OCI-LY7 (cell line): Measurements from ENCODE around the gene ACBD6. TPM values are rescaled to one million over a fixed set of nuclear protein-coding genes. Genes with fewer than 3 reads are reported as not detected.
A peak's percentile ranks its signal among the peaks of the same experiment; 100 is the strongest.

Experiments used
- Bru-seq: library from RNA; stranded (reverse); fragments of 400-500 nt; gene quantifications from one replicate; lab custom pipeline; 2021; lab: Mats Ljungman, UMichigan
- BruChase-seq, 2 experiments: library from RNA; stranded (reverse); fragments of 400-500 nt; gene quantifications; one replicate each; lab custom pipeline; 2021; lab: Mats Ljungman, UMichigan
- BruUV-seq: library from RNA; stranded (reverse); fragments of 400-500 nt; replicated peaks from 2 replicates; lab custom pipeline; 2021; lab: Mats Ljungman, UMichigan
- CTCF ChIA-PET: fragments of 300-600 bp; sonication (Branson Sonifier 250); formaldehyde crosslinking; loops from one replicate; lab custom pipeline; 2022; ENCODE audit warnings: antibody characterized with exemption; ENCODE audit not compliant: unreplicated experiment; lab: Charles Lee
- POLR2A ChIA-PET: fragments of 300-600 bp; sonication (Branson Sonifier 250); formaldehyde crosslinking; loops from one replicate; lab custom pipeline; 2022; ENCODE audit warnings: antibody characterized with exemption; lab: Charles Lee
- DNase-seq: peaks from one replicate; pipeline ENCODE4 v3.0.0-alpha.2; 2015; ENCODE audit warnings: low spot score
- H2AFZ ChIP-seq: fragments of 200-600 bp; sonication (generic), shearing (Covaris generic); 2 replicates; pipeline ENCODE4 v1.6.1; 2014; ENCODE audit warnings: mild to moderate bottlenecking, antibody characterized with exemption, low read length, moderate library complexity
- H3K27ac ChIP-seq: fragments of 200-600 bp; sonication (generic); 2 replicates; pipeline ENCODE4 v1.5.1; 2014; ENCODE audit warnings: mixed run types, low read depth, mild to moderate bottlenecking, moderate library complexity, low read length, inconsistent platforms; ENCODE audit not compliant: poor library complexity, severe bottlenecking
- H3K36me3 ChIP-seq: fragments of 200-600 bp; sonication (generic); 2 replicates; pipeline ENCODE4 v1.6.1; 2014; ENCODE audit warnings: mild to moderate bottlenecking, antibody characterized with exemption, low read length, moderate library complexity, mixed read lengths; ENCODE audit not compliant: insufficient read depth
- H3K4me1 ChIP-seq: fragments of 200-600 bp; sonication (generic); 2 replicates; pipeline ENCODE4 v1.5.1; 2014; ENCODE audit warnings: mild to moderate bottlenecking, low read length; ENCODE audit not compliant: insufficient read depth, poor library complexity, severe bottlenecking
- H3K4me2 ChIP-seq: fragments of 200-600 bp; sonication (generic); 2 replicates; pipeline ENCODE4 v1.6.1; 2014; ENCODE audit warnings: mild to moderate bottlenecking, low read length
- H3K4me3 ChIP-seq: fragments of 200-600 bp; sonication (generic); 2 replicates; pipeline ENCODE4 v1.5.1; 2014; ENCODE audit warnings: mild to moderate bottlenecking, low read depth, low read length; ENCODE audit not compliant: poor library complexity, severe bottlenecking
- H3K79me2 ChIP-seq: fragments of 200-600 bp; sonication (generic); 2 replicates; pipeline ENCODE4 v1.6.1; 2016; ENCODE audit warnings: low read depth, mild to moderate bottlenecking, low read length, moderate library complexity, mixed read lengths; ENCODE audit not compliant: insufficient read depth
- H3K9me2 ChIP-seq: fragments of 200-600 bp; sonication (generic); 2 replicates; pipeline ENCODE4 v1.6.1; 2016; ENCODE audit warnings: mild to moderate bottlenecking, low read length, mixed read lengths; ENCODE audit not compliant: insufficient read depth
- H3K9me3 ChIP-seq: fragments of 200-600 bp; sonication (generic); 2 replicates; pipeline ENCODE4 v1.6.1; 2014; ENCODE audit warnings: mild to moderate bottlenecking, mixed run types, low read length, mixed read lengths
- H4K20me1 ChIP-seq: fragments of 200-600 bp; sonication (generic); 2 replicates; pipeline ENCODE4 v1.6.1; 2014; ENCODE audit warnings: mild to moderate bottlenecking, antibody characterized with exemption, low read length, moderate library complexity, mixed read lengths; ENCODE audit not compliant: insufficient read depth
- EZH2phosphoT487 ChIP-seq: fragments of 200-600 bp; sonication (generic); IDR thresholded peaks from 2 replicates; pipeline ENCODE4 v1.6.1; 2018; ENCODE audit warnings: low read depth, borderline replicate concordance, mild to moderate bottlenecking, mixed run types, antibody characterized with exemption, low read length, moderate library complexity, mixed read lengths
- intact Hi-C: fragments of 100-400 bp; cut with micrococcal nuclease; formaldehyde crosslinking; loops from one replicate; pipeline ENCODE4 v1.10.0; 2022; ENCODE audit not compliant: unreplicated experiment
- long read RNA-seq: library from polyadenylated mRNA; stranded (forward); transcript quantifications from one replicate; pipeline ENCODE4 v2.0.0, GENCODE V29; 2022
- total RNA-seq, 2 experiments: library from RNA; depleted of rRNA in 1 of 2; stranded (reverse); fragments of >200 nt in 1 of 2; shearing (Covaris generic) in 1 of 2; gene quantifications; 2 replicates each; pipeline ENCODE4 v1.2.3, GENCODE V29; 2014 to 2022
- TF ChIP-seq, protein P1 (sequence below): fragments of 200-600 bp; sonication (generic); conservative IDR thresholded peaks from 2 replicates; pipeline ENCODE4 v1.5.1; 2014; ENCODE audit warnings: mild to moderate bottlenecking, antibody characterized with exemption, low read length, moderate library complexity, mixed read lengths

ACBD6 gene, protein sequence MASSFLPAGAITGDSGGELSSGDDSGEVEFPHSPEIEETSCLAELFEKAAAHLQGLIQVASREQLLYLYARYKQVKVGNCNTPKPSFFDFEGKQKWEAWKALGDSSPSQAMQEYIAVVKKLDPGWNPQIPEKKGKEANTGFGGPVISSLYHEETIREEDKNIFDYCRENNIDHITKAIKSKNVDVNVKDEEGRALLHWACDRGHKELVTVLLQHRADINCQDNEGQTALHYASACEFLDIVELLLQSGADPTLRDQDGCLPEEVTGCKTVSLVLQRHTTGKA
- total RNA-seq (2014; rRNA removed; shearing (Covaris generic)) (69.3 and 78.4 TPM in 2 replicates), total RNA-seq (2022) (61.2 and 64.4 TPM in 2 replicates), Bru-seq, nascent RNA (percentile 87 among the genes with signal in this experiment), BruChase-seq, experiment 1, labeled RNA remaining after a 6-hour chase (percentile 72 among the genes with signal in this experiment), BruChase-seq, experiment 2, labeled RNA remaining after a 2-hour chase (percentile 72 among the genes with signal in this experiment)
- long read RNA-seq, transcript ACBD6-201 (8 exons, 1,670 nt), result major isoform, 33 of 44 reads
- long read RNA-seq, partial matches to known transcripts, result 0 of 44 reads
- long read RNA-seq, other reads (novel, unspliced or antisense), result 11 of 44 reads

DNA sequence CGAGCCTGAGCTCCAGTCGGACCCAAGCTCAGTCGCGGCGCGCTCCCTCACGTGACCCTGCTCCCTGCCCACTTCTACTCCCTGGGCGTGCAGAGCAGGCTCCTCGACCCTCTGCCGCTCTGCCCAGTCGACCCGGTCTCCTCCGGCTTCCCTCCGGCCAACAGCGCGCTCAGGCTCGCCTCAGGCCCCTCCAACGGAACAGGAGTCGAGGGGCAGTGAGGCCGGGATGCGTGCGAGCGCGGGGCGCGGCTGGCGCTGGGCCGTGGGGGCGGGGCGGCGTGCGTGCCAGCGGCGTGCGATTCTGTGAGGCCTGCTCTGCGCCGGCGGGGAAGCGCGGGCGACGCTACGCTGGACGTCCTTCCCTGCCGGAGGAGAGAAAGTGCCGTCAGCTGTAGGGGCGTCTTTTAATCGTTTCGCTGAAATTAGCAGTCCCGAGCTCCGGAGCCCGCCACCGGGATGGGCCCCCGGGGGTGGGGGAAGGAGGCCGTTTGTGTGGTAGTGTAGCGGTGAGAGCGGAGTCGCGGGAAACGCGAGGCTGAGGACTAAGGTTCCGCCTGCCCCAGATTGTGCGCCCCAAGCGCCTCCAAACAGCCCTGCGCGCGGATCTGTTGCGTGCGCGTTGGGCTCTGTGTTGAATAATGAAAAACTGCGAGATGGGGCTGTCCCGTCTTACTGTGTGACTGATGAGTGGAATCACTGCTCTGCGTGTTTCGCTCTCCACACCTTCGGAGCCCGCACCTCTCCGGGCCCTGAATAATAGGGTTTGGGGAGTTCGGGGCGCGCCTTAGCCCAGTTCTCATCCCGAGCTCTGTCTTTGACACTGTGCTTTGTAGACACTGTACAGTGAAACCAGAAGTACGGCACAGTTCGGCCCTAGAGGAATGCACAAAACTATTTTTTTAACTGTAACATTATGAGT is at the start of gene ACBD6:
Gene ACBD6, minus strand, starts transcription at position 217 of the 919 bp plus-strand sequence. CDS start 311 bp downstream, outside the sequence.
- H2AFZ ChIP-seq, result peak within 1 kb of the TSS; percentile 98
- H3K4me2 ChIP-seq, result peak within 1 kb of the TSS; percentile 73
- peaks cover 5% of the 10 kb centered on the region; the same call in 1 of the 2 replicates for H4K20me1 ChIP-seq
- no peak for TF ChIP-seq EZH2phosphoT487
- TF ChIP-seq, protein P1, sequence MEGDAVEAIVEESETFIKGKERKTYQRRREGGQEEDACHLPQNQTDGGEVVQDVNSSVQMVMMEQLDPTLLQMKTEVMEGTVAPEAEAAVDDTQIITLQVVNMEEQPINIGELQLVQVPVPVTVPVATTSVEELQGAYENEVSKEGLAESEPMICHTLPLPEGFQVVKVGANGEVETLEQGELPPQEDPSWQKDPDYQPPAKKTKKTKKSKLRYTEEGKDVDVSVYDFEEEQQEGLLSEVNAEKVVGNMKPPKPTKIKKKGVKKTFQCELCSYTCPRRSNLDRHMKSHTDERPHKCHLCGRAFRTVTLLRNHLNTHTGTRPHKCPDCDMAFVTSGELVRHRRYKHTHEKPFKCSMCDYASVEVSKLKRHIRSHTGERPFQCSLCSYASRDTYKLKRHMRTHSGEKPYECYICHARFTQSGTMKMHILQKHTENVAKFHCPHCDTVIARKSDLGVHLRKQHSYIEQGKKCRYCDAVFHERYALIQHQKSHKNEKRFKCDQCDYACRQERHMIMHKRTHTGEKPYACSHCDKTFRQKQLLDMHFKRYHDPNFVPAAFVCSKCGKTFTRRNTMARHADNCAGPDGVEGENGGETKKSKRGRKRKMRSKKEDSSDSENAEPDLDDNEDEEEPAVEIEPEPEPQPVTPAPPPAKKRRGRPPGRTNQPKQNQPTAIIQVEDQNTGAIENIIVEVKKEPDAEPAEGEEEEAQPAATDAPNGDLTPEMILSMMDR, result peak; percentile 44
- peaks cover 29% of the 10 kb centered on the region for H3K4me1 ChIP-seq
- peak; percentile 91 for DNase-seq
- H3K4me3 ChIP-seq, result peak within 1 kb of the TSS; percentile 87
- H3K9me3 ChIP-seq, result no peaks in the 10 kb centered on the region
- ChIA-PET CTCF (interaction anchor here (0.5 to 0.7 kb wide), 3 partner anchors 333 to 594 kb away, joined by 3 to 6 read pairs (median 4); no protein-coding TSS in a partner anchor), POLR2A (interaction anchor here (0.5 to 1.9 kb wide), 15 partner anchors 8 to 1469 kb away, joined by 3 to 18 read pairs (median 3); no protein-coding TSS in a partner anchor)
- intact Hi-C loops, result loop anchor here (1.0 to 5.0 kb wide), 2 partner anchors 130 to 620 kb away; partner anchors contain the start of genes TOR1AIP1 and XPR1
- no TSS peak for BruUV-seq
- no peaks in the 10 kb centered on the region for H3K9me2 ChIP-seq
- H3K79me2 ChIP-seq, result peaks cover 45% of the 10 kb centered on the region
- peaks cover 29% of the 10 kb centered on the region for H3K36me3 ChIP-seq
- H3K27ac ChIP-seq, result peak within 1 kb of the TSS; percentile 74

DNA sequence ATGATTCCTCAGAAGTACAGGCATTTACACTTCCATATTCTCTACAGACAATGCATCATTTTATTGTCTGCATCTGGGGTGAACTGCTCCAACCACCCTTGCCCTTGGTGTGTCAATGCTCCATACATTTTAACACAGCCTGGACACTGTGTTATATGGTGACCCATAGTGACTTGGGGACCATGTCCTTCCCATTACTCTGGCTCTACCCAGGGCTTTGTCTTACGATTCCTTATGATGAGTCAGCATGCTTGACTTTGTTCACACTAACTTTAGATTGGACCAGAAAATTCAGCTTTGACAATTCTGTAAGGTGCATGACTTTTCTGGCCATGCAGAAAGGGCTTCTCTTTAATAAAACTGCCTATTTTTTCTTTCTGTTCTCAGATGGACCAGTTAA is 49.6 kb upstream of the ACBD6 start:
- Histone ChIP-seq H3K9me2 (no peaks in the 10 kb centered on the region), H2AFZ (no peak overlapping the region), H3K4me3 (no peak overlapping the region), H4K20me1 (no peaks in the 10 kb centered on the region), H3K79me2 (no peaks in the 10 kb centered on the region), H3K4me1 (no peaks in the 10 kb centered on the region), H3K36me3 (no peaks in the 10 kb centered on the region), H3K27ac (no peak overlapping the region), H3K9me3 (no peaks in the 10 kb centered on the region), H3K4me2 (no peak overlapping the region)
- intact Hi-C loops, result no loop called here
- POLR2A ChIA-PET, result no interaction called here
- BruUV-seq, result no TSS peak
- CTCF ChIA-PET, result no interaction called here
- TF ChIP-seq, protein P1, result no peak
- TF ChIP-seq EZH2phosphoT487, result no peak
- no peak for DNase-seq
